ENCODE data around the gene GAS7.

DNA sequence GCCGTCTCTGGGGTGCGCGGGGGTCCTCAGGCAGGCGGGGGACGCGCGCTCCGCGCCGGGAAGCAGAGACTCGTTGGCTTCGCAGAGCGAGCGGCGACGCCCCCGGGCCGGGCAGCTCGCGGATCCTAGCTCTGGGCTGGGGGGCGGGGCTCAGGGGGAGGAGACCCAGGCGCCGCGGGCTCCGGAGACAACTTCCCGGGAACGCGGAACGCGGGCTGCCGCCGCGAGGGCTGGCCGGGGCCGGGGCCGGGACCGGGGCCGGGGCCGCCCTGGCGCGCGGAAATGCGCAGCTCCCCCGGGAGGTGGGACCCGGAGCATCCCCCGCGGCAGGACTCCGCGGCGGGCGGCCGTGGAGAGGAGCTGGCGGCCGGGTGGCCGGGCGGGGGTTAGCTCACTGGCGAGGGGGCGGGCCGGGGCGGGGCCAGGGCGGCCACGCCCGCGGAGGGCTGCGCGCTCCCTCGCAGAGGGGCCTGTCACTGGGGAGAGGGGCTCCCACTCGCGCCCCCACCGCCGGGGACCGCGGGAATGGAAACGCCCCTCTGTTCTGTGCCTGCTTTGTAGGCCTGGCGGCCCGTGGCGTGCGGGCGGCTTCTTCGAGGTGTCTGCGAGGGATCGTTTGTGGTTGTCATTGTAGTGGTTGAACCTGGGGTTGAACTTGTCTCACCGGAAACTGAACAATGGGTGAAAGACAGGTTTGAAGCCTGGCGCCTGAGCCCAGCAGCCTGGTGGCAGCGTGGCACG lies at the start of gene GAS7:
- TF ChIP-seq POLR2A (IDR thresholded peaks at IDR 0.05; ENCODE audit: low read length) = no peak
- no peak for TF ChIP-seq GATA1 (IDR thresholded peaks at IDR 0.05; ENCODE audit: low read depth, low read length)
